Limb (tissue), 2 donors: ENCODE data around the gene ESR2.
"Not testable (repeated sequence)": the region's sequence is repeated elsewhere in the genome, so short reads cannot be mapped to it uniquely, and the experiment has no call there.

ENCODE experiments used
- DNase-seq, 2 donors: peaks; one replicate each; pipeline ENCODE4 v3.0.0-alpha.2; 2016; ENCODE audit errors: extremely low spot score in 2 of 2

ESR2 gene

DNA sequence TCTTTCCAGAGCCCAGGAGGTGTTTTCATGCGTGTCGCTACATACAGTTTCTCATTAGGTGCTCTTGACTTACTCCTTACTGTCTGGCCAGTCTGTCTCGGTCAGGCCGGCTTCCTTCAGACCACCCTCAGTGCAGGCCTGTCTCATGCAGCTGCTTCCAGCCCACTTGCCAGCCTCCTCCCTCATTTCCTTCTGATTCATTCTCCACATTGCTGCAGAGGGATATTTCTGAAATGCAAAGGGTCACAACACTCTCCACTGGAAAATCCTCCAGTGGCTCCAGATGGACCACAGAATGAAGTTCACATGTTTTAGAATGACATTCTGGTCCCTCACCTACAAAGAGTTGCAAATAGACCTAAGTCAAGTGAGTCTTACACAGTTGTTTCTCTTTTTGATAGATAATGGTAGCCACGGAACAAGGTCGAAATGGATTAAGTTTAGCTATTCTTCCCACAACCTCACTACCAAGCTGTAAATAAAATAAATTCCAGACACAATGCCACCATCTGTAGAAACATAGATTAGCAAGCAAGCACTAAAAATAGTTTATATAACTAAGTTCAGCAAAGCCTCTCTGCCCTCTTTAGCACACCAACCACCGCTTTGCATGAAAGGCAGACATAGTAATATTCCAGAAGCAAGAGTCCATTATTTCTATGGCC lies 146.9 kb downstream of the ESR2 start:
- DNase-seq, result peak; percentile 15 to 28

DNA sequence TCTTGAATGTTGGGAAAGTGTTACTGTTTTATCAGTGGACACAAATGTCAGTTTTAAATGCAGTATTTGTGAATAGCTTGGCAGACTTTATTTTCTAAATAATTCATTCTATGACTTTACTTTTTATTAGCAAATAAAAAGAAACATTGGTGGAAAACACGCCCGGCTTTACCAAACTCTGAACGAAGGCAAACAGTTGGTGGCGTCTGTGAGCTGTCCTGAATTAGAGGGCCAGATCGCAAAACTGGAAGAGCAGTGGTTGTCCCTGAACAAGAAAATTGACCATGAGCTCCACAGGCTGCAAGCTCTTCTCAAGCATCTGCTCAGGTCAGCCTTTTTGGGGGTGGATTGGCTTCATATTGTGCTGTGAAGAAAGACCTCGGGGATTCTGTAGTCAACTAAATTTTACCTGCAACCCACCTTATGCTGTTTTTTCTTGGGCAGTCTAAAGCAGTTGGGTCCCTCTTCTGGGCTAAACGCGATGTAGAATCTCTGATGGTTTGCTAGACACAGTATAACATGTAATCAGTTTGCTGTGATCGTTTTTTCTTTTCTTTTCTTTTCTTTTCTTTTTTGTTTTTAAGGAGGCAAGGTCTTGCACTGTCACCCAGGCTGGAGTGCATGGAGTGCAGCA lies 156.4 kb downstream of the ESR2 start:
- DNase-seq, result no peak

DNA sequence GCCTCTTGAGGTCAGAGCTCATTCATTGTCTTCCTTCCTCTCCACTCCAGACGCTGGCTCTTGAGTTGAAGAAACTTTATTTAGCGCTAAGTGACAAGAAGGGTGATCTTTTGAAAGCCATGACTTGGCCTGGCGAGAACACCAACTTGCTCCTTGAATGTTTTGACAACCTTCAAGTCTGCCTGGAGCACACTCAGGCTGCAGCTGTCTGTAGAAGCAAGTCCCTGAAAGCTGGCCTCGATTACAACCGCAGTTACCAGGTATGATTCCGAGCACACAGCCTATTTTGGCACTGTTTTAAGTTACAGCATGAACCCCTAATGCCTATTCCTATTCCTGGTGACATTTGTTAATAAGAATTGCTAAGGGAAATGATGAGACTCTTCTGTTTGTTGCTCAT lies 167.6 kb downstream of the ESR2 start:
- DNase-seq, result no peak

DNA sequence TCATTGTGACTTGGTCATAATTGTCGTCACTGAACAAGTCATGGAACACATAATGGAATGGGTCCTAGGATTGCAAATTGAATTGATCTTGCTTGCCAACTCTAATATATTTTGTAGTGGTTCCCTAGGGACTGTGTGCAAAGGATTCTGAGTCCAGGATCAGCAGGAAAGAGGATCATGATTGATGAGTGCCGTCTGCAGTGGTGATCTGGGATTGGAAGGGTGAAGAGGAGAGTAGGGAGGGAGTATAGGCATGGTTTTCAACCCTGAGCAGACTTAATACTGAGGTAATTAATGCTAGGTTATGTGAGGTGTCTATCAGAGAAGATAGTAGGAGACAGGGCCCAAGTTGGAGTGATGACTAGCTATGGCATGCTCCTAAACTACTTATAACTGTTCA lies 168.9 kb downstream of the ESR2 start:
- no peak for DNase-seq

DNA sequence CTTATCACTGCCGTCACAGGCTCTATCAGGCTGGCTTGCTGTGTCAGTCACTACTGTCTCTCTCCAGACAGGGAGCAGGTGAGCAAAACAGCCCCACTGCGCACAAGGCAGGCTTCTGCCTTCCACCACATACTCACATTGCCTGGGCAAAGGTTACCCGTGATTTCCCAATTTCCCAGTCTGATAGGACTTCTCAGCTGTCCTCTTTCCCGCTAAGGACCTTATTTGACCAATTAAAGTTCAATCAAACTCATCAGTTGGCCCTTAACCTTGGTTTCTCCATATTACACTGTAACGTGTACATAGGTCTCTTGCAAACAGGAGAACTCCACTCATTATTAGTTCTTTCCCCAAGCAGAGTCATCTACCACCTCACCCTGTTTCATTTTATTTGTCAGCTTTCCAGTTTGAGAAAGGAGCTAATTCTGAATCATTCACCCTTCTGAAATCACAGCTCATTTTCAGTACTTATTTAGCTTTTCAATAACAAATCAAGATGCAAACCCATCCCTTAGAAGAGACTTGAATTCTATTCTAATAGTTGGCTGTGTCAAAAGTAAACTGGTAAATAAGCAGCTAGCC lies 170.8 kb downstream of the ESR2 start:
- no peak for DNase-seq

GRCh38 chr14:64119980-64120379 lies 174.2 kb downstream of the ESR2 start:
- no peak for DNase-seq

DNA sequence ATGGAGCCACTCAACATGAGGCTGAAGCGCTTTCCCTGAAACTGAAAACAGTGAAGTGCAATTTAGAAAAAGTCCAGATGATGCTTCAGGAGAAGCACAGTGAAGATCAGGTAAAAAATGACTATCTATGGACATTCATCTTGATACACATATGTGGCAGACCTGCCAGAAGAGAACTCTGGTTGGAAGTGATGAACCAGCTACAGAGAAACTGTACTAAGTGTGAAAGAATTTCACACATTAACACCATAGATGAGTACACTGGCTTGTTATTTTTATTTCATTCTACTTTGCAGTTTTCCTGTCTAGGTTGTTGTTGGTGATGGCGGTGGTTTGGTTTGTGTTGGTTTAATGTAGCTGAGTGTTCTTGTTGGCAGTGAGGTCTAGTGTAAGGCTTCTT lies 174.7 kb downstream of the ESR2 start:
- DNase-seq, result no peak

DNA sequence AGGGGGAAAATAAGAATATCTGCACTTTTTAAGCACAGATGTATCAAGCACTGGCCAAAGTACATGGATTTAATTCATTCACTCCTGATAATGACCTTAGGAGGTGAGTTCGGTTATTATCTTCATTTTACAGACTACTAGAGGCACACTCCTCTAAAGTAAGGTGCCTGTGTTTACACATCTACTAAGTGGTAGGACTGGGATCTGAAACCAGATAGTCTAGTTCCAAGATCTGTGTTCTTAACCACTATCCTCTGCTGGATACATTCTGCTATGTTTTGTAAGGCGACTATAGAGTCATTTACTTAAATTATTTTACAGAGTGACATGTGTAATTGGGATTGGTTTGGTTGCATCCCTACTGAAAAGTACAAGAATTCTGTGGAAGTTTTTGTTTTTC lies 175.3 kb downstream of the ESR2 start:
- DNase-seq, result no peak

- not testable (repeated sequence) for DNase-seq
Observed at GRCh38 chr14:64118403-64118742, 175.8 kb downstream of the ESR2 start.

DNA sequence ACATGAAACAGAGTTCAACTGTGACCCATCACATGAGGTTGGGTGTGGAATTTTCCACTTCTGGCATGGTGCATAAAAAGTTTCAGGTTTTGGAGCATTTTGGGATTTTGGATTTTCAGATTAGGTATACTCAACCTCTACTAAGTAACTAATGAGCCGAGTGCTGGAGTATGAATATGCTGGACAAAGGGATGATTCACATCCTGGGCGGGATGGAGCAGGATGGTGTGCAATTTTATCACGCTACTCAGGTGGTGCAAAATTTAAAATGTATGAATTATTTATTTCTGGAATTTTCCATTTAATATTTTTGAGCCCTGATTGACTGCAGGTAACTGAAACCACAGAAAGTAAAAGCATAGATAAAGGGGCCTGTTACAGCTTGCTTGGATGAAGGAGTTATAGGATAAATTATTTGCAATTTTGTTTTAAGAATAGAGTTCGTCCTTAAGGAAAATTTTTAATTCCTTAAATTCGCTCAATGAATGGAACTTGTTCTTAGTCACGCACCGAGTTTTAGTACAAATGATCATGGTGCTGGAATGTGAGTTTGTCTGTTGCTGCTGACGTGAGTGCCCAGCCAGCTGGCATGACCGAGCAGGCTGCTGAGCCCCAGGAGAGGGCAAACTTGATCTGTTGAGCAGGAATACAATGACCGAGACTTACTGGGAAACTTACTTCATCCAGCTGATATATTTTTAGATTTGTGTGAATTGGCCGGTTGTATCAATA lies 176.3 kb downstream of the ESR2 start:
- peak in 1 of 2 donors; percentile 61 for DNase-seq

- DNase-seq, result no peak
Observed at GRCh38 chr14:64115401-64115800, 178.8 kb downstream of the ESR2 start.

GRCh38 chr14:64114796-64115195 lies 179.4 kb downstream of the ESR2 start:
- no peak for DNase-seq

GRCh38 chr14:64114166-64114565 lies 180.0 kb downstream of the ESR2 start:
- DNase-seq, result no peak

GRCh38 chr14:64112867-64113678 lies 181.1 kb downstream of the ESR2 start:
- DNase-seq, result peak in 1 of 2 donors; percentile 27

- no peak for DNase-seq
Observed at GRCh38 chr14:64110802-64111201, 183.4 kb downstream of the ESR2 start.

DNA sequence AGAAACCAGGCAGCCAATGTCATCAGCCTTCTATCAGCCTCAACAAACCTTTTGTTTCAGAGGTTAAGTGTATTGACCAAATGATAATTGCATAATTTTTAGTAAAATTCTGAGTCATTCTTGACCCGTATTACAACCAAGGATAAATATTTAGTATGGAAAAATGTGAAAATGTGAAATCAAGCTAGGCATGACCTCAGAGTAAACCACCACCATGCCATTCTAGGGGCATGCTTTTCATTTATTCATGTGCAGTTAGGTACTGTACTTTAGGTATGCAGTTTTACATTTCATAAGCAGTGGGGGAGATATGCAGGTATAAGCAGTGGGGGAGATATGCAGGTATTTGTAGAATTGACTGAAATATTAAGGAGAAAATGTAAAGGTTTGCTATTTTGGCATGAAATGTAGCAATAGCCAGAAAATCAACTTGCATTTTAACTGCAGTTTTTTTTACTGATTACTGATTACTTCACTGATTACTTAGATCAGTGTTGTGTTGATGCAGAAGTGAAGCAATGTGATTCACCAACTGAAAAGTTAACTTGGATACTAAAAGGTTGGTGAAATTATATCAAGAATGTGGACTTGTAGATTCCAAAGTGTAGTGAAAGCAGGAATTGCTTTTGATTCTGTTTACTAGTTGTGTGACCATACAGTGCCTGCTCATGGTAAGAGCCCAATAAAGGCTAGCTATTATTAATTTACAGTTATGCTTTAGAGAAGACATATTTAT lies 184.2 kb downstream of the ESR2 start:
- DNase-seq, result no peak

- DNase-seq, result no peak
Observed at GRCh38 chr14:64107438-64107837, 186.7 kb downstream of the ESR2 start.

- DNase-seq, result no peak
Observed at GRCh38 chr14:64098120-64098519, 196.1 kb downstream of the ESR2 start.

DNA sequence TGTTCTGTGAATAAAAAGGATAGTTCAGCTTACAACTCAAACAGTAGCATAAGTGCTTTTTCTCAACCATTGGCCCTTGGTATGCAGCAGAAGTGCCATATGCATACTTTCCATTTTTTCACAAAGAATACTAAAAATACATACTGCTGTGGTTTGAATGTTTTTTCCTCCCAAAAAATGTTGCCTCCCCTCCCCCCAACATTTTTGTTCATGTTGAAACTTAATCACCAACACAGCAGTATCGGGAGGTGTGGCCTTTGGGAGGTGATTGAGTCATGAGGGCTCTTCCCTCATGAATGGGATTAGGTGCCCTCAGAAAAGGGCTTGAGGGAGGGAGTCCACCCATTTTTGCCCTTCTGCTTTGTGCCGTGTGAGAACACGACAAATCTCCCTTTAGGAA lies 198.6 kb downstream of the ESR2 start:
- DNase-seq, result no peak

- DNase-seq, result no peak
Observed at GRCh38 chr14:64092940-64093339, 201.2 kb downstream of the ESR2 start.

DNA sequence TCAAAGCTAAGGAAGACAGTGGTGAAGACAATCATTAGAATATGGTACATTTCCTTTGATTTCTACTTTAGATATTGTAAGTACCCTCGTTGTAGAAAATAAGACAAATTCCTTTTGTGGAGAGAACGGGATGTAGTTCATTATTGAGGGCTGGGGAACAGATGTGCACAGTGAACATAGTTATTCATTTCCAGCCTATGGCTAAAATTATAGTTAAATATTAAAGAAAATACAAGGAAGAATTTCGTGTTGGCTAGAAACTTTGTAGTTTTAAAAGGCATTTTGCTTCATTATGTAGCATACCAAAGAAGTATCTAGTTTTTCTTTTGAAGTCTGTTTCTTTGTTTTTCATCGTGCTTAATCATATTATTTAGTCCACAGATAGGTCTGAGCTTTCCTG lies 201.8 kb downstream of the ESR2 start:
- no peak for DNase-seq
